OCI-LY7 (cell line): ENCODE data around the gene SIX3. TPM values are rescaled to one million over a fixed set of nuclear protein-coding genes. Genes with fewer than 3 reads are reported as not detected.

Source experiments
- BruUV-seq: library from RNA; stranded (reverse); fragments of 400-500 nt; replicated peaks from 2 replicates; lab custom pipeline; 2021; lab: Mats Ljungman, UMichigan
- CTCF ChIA-PET: fragments of 300-600 bp; sonication (Branson Sonifier 250); formaldehyde crosslinking; loops from one replicate; lab custom pipeline; 2022; ENCODE audit warnings: antibody characterized with exemption; ENCODE audit not compliant: unreplicated experiment; lab: Charles Lee
- POLR2A ChIA-PET: fragments of 300-600 bp; sonication (Branson Sonifier 250); formaldehyde crosslinking; loops from one replicate; lab custom pipeline; 2022; ENCODE audit warnings: antibody characterized with exemption; lab: Charles Lee
- DNase-seq: peaks from one replicate; pipeline ENCODE4 v3.0.0-alpha.2; 2015; ENCODE audit warnings: low spot score
- H2AFZ ChIP-seq: fragments of 200-600 bp; sonication (generic), shearing (Covaris generic); 2 replicates; pipeline ENCODE4 v1.6.1; 2014; ENCODE audit warnings: mild to moderate bottlenecking, antibody characterized with exemption, low read length, moderate library complexity
- H3K27ac ChIP-seq: fragments of 200-600 bp; sonication (generic); 2 replicates; pipeline ENCODE4 v1.5.1; 2014; ENCODE audit warnings: mixed run types, low read depth, mild to moderate bottlenecking, moderate library complexity, low read length, inconsistent platforms; ENCODE audit not compliant: poor library complexity, severe bottlenecking
- H3K36me3 ChIP-seq: fragments of 200-600 bp; sonication (generic); 2 replicates; pipeline ENCODE4 v1.6.1; 2014; ENCODE audit warnings: mild to moderate bottlenecking, antibody characterized with exemption, low read length, moderate library complexity, mixed read lengths; ENCODE audit not compliant: insufficient read depth
- H3K4me1 ChIP-seq: fragments of 200-600 bp; sonication (generic); 2 replicates; pipeline ENCODE4 v1.5.1; 2014; ENCODE audit warnings: mild to moderate bottlenecking, low read length; ENCODE audit not compliant: insufficient read depth, poor library complexity, severe bottlenecking
- H3K4me2 ChIP-seq: fragments of 200-600 bp; sonication (generic); 2 replicates; pipeline ENCODE4 v1.6.1; 2014; ENCODE audit warnings: mild to moderate bottlenecking, low read length
- H3K4me3 ChIP-seq: fragments of 200-600 bp; sonication (generic); 2 replicates; pipeline ENCODE4 v1.5.1; 2014; ENCODE audit warnings: mild to moderate bottlenecking, low read depth, low read length; ENCODE audit not compliant: poor library complexity, severe bottlenecking
- H3K79me2 ChIP-seq: fragments of 200-600 bp; sonication (generic); 2 replicates; pipeline ENCODE4 v1.6.1; 2016; ENCODE audit warnings: low read depth, mild to moderate bottlenecking, low read length, moderate library complexity, mixed read lengths; ENCODE audit not compliant: insufficient read depth
- H3K9me2 ChIP-seq: fragments of 200-600 bp; sonication (generic); 2 replicates; pipeline ENCODE4 v1.6.1; 2016; ENCODE audit warnings: mild to moderate bottlenecking, low read length, mixed read lengths; ENCODE audit not compliant: insufficient read depth
- H3K9me3 ChIP-seq: fragments of 200-600 bp; sonication (generic); 2 replicates; pipeline ENCODE4 v1.6.1; 2014; ENCODE audit warnings: mild to moderate bottlenecking, mixed run types, low read length, mixed read lengths
- H4K20me1 ChIP-seq: fragments of 200-600 bp; sonication (generic); 2 replicates; pipeline ENCODE4 v1.6.1; 2014; ENCODE audit warnings: mild to moderate bottlenecking, antibody characterized with exemption, low read length, moderate library complexity, mixed read lengths; ENCODE audit not compliant: insufficient read depth
- EZH2phosphoT487 ChIP-seq: fragments of 200-600 bp; sonication (generic); IDR thresholded peaks from 2 replicates; pipeline ENCODE4 v1.6.1; 2018; ENCODE audit warnings: low read depth, borderline replicate concordance, mild to moderate bottlenecking, mixed run types, antibody characterized with exemption, low read length, moderate library complexity, mixed read lengths
- intact Hi-C: fragments of 100-400 bp; cut with micrococcal nuclease; formaldehyde crosslinking; loops from one replicate; pipeline ENCODE4 v1.10.0; 2022; ENCODE audit not compliant: unreplicated experiment
- total RNA-seq, 2 experiments: library from RNA; depleted of rRNA in 1 of 2; stranded (reverse); fragments of >200 nt in 1 of 2; shearing (Covaris generic) in 1 of 2; gene quantifications; 2 replicates each; pipeline ENCODE4 v1.2.3, GENCODE V29; 2014 to 2022
- TF ChIP-seq, protein P1 (sequence below): fragments of 200-600 bp; sonication (generic); conservative IDR thresholded peaks from 2 replicates; pipeline ENCODE4 v1.5.1; 2014; ENCODE audit warnings: mild to moderate bottlenecking, antibody characterized with exemption, low read length, moderate library complexity, mixed read lengths

The SIX3 gene
- total RNA-seq, 2 experiments from 2014 or later, result not detected

- Histone ChIP-seq H3K4me3 (no peak overlapping the region), H3K36me3 (no peaks in the 10 kb centered on the region), H3K9me3 (no peaks in the 10 kb centered on the region), H4K20me1 (no peaks in the 10 kb centered on the region), H3K27ac (no peak overlapping the region), H3K9me2 (no peaks in the 10 kb centered on the region), H3K79me2 (no peaks in the 10 kb centered on the region), H3K4me2 (no peak overlapping the region), H2AFZ (no peak overlapping the region), H3K4me1 (no peaks in the 10 kb centered on the region)
- BruUV-seq, result no TSS peak
- ChIA-PET CTCF (no interaction called here), POLR2A (no interaction called here)
- DNase-seq, result no peak
- intact Hi-C loops, result no loop called here
- TF ChIP-seq EZH2phosphoT487, result no peak
- TF ChIP-seq, protein P1, sequence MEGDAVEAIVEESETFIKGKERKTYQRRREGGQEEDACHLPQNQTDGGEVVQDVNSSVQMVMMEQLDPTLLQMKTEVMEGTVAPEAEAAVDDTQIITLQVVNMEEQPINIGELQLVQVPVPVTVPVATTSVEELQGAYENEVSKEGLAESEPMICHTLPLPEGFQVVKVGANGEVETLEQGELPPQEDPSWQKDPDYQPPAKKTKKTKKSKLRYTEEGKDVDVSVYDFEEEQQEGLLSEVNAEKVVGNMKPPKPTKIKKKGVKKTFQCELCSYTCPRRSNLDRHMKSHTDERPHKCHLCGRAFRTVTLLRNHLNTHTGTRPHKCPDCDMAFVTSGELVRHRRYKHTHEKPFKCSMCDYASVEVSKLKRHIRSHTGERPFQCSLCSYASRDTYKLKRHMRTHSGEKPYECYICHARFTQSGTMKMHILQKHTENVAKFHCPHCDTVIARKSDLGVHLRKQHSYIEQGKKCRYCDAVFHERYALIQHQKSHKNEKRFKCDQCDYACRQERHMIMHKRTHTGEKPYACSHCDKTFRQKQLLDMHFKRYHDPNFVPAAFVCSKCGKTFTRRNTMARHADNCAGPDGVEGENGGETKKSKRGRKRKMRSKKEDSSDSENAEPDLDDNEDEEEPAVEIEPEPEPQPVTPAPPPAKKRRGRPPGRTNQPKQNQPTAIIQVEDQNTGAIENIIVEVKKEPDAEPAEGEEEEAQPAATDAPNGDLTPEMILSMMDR, result no peak
Observed at GRCh38 chr2:44962176-44962695, 20.7 kb downstream of the SIX3 start.

DNA sequence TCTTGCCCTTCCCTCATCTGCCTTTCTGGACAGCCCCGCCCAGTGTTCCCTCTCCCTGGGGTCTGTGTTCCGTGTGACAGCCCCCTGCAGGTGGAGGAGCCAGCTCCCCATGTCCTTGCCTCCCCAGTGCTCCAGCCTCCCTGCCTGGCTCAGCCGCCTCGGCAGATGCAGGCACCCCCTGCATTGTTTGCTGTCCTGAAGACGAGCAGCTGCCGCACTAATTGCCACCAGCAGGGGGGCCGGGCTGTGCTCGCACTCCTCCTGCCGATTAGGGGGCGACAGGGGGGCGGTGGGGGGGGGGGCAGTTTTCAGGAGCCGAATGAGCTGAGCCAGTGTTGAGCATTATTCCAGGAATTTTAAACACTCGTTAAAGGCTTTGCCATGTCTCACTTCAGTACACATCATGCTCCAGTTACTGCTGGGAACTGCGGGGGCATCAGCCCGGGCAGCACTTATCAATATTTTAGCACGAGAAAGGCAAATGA lies 23.3 kb downstream of the SIX3 start:
- intact Hi-C loops, result no loop called here

GRCh38 chr2:44965684-44966083 lies 24.2 kb downstream of the SIX3 start:
- no peaks in the 10 kb centered on the region for H3K4me1 ChIP-seq
- CTCF ChIA-PET, result no interaction called here
- H3K36me3 ChIP-seq, result no peaks in the 10 kb centered on the region
- TF ChIP-seq, protein P1, result no peak
- no peak for TF ChIP-seq EZH2phosphoT487
- POLR2A ChIA-PET, result no interaction called here
- intact Hi-C loops, result no loop called here
- H4K20me1 ChIP-seq, result no peaks in the 10 kb centered on the region
- BruUV-seq, result no TSS peak
- no peak for DNase-seq
- H2AFZ ChIP-seq, result no peak overlapping the region
- no peak overlapping the region for H3K4me2 ChIP-seq
- H3K9me3 ChIP-seq, result no peaks in the 10 kb centered on the region
- no peaks in the 10 kb centered on the region for H3K79me2 ChIP-seq
- no peaks in the 10 kb centered on the region for H3K9me2 ChIP-seq
- H3K4me3 ChIP-seq, result no peak overlapping the region
- H3K27ac ChIP-seq, result no peak overlapping the region

More for the DNA sequence above, 23.3 kb downstream of the SIX3 start:
- peak; percentile 49 for DNase-seq
- TF ChIP-seq, protein P1, result peak; percentile 68
- TF ChIP-seq EZH2phosphoT487, result no peak
- Histone ChIP-seq H4K20me1 (no peaks in the 10 kb centered on the region), H3K4me3 (no peak overlapping the region), H3K79me2 (no peaks in the 10 kb centered on the region), H3K4me1 (no peaks in the 10 kb centered on the region), H2AFZ (no peak overlapping the region), H3K27ac (no peak overlapping the region), H3K4me2 (no peak overlapping the region; the same call in 1 of the 2 replicates), H3K9me3 (no peaks in the 10 kb centered on the region), H3K9me2 (no peaks in the 10 kb centered on the region), H3K36me3 (no peaks in the 10 kb centered on the region)
- CTCF ChIA-PET, result no interaction called here
- no TSS peak for BruUV-seq
- POLR2A ChIA-PET, result interaction anchor here (0.6 kb wide), 1 partner anchor 529 kb away, joined by 6 read pairs; no protein-coding TSS in a partner anchor
